SK-N-SH (cell line): ENCODE results near the gene ROPN1L. TPM values are rescaled to one million over a fixed set of nuclear protein-coding genes. Genes with fewer than 3 reads are reported as not detected.

ENCODE experiments used
- CTCF ChIA-PET: fragments of 300-600, 350-600 bp; formaldehyde crosslinking; extraction: SDS; loops from one replicate; lab custom pipeline; 2021; lab: Yijun Ruan, JAX
- POLR2A ChIA-PET: fragments of 350-600 bp; sonication (Branson Sonifier 250); formaldehyde crosslinking; extraction: SDS; loops from one replicate; lab custom pipeline; 2020; ENCODE audit warnings: antibody characterized with exemption, inconsistent platforms; lab: Yijun Ruan, JAX
- DNase-seq: peaks from one replicate; pipeline ENCODE4 v3.0.0; 2012
- H2AFZ ChIP-seq: fragments of 200-600 bp; sonication (generic); 2 replicates; pipeline ENCODE4 v1.8.1; 2016; ENCODE audit warnings: antibody characterized with exemption, mild to moderate bottlenecking, low read depth
- H3F3A ChIP-seq: fragments of 200-600 bp; sonication (generic); replicated peaks from 2 replicates; pipeline ENCODE3; 2016; ENCODE audit warnings: antibody characterized with exemption, mild to moderate bottlenecking; ENCODE audit not compliant: insufficient read depth
- H3K27ac ChIP-seq, 2 experiments: fragments of 200-500 bp in 1 of 2; fragments of 200-600 bp in 1 of 2; sonication (Bioruptor generic) in 1 of 2; sonication (generic), shearing (Covaris generic) in 1 of 2; 2 replicates each; pipeline versions ENCODE4 v1.5.1 to v1.6.1; 2014 to 2016; ENCODE audit warnings: low read depth in 2 of 2, inconsistent platforms in 1 of 2, low read length in 1 of 2, mild to moderate bottlenecking in 1 of 2, mixed read lengths in 1 of 2
- H3K27me3 ChIP-seq: fragments of 200-600 bp; sonication (generic), shearing (Covaris generic); 2 replicates; pipeline ENCODE4 v1.6.1; 2016; ENCODE audit warnings: mixed run types; ENCODE audit not compliant: insufficient read depth
- H3K36me3 ChIP-seq, 2 experiments: fragments of 200-500 bp in 1 of 2; fragments of 200-600 bp in 1 of 2; sonication (Bioruptor generic) in 1 of 2; sonication (generic) in 1 of 2; replicated peaks in 1 of 2; 2 replicates each; pipeline versions ENCODE3 to v1.5.1; 2014 to 2016; ENCODE audit warnings: low read length in 1 of 2, mild to moderate bottlenecking in 1 of 2; ENCODE audit not compliant: insufficient read depth in 2 of 2, control insufficient read depth in 1 of 2
- H3K4me1 ChIP-seq, 2 experiments: fragments of 200-500 bp in 1 of 2; fragments of 200-600 bp in 1 of 2; sonication (Bioruptor generic) in 1 of 2; sonication (generic), shearing (Covaris generic) in 1 of 2; 2 replicates each; pipeline versions ENCODE4 v1.5.1 to v1.6.1; 2014 to 2016; ENCODE audit warnings: low read depth in 1 of 2, low read length in 1 of 2, mixed run types in 1 of 2; ENCODE audit not compliant: insufficient read depth in 2 of 2, control insufficient read depth in 1 of 2
- H3K4me2 ChIP-seq: fragments of 200-600 bp; sonication (generic), shearing (Covaris generic); 2 replicates; pipeline ENCODE4 v1.6.1; 2017; ENCODE audit warnings: mixed run types
- H3K4me3 ChIP-seq, 2 experiments: fragments of 200-500 bp in 1 of 2; fragments of 200-600 bp in 1 of 2; sonication (Bioruptor generic) in 1 of 2; sonication (generic), shearing (Covaris generic) in 1 of 2; 2 replicates each; pipeline versions ENCODE4 v1.5.1 to v1.8.1; 2014 to 2016; ENCODE audit warnings: low read depth in 2 of 2, inconsistent platforms in 1 of 2, low read length in 1 of 2, mild to moderate bottlenecking in 1 of 2, mixed read lengths in 1 of 2, moderate library complexity in 1 of 2
- H3K79me2 ChIP-seq: fragments of 200-600 bp; sonication (generic); 2 replicates; pipeline ENCODE4 v1.8.1; 2017; ENCODE audit warnings: mild to moderate bottlenecking; ENCODE audit not compliant: insufficient read depth
- H3K9ac ChIP-seq: fragments of 200-600 bp; sonication (generic); 2 replicates; pipeline ENCODE4 v1.6.1; 2017; ENCODE audit warnings: mixed run types
- H3K9me2 ChIP-seq: fragments of 200-600 bp; sonication (generic); 2 replicates; pipeline ENCODE4 v1.6.1; 2017; ENCODE audit warnings: mixed run types
- H3K9me3 ChIP-seq: fragments of 200-600 bp; sonication (generic); 2 replicates; pipeline ENCODE4 v1.6.1; 2017; ENCODE audit warnings: mixed run types, mild to moderate bottlenecking, moderate library complexity
- H4K20me1 ChIP-seq: fragments of 200-600 bp; sonication (generic); 2 replicates; pipeline ENCODE4 v1.6.1; 2017; ENCODE audit warnings: mild to moderate bottlenecking, mixed run types; ENCODE audit not compliant: insufficient read depth
- CHD2 ChIP-seq: fragments of 150-350 bp; IDR thresholded peaks from 2 replicates; pipeline ENCODE4 v1.6.1; 2018; ENCODE audit warnings: low read length; ENCODE audit not compliant: partially characterized antibody
- JUND ChIP-seq: IDR thresholded peaks from 2 replicates; pipeline ENCODE4 v1.4.0; 2012
- NFIC ChIP-seq: IDR thresholded peaks from 2 replicates; pipeline ENCODE4 v1.4.0; 2012; ENCODE audit warnings: borderline replicate concordance
- POLR2AphosphoS5 ChIP-seq: IDR thresholded peaks from 2 replicates; pipeline ENCODE4 v1.6.1; 2012; ENCODE audit warnings: low read depth, low read length
- RAD21 ChIP-seq: IDR thresholded peaks from 2 replicates; pipeline ENCODE4 v1.6.1; 2012; ENCODE audit warnings: mild to moderate bottlenecking, low read length
- SMC3 ChIP-seq: IDR thresholded peaks from 2 replicates; pipeline ENCODE4 v1.6.1; 2012; ENCODE audit warnings: low read depth, low read length, improper control_type of control experiment
- TAF1 ChIP-seq: IDR thresholded peaks from 2 replicates; pipeline ENCODE4 v1.6.1; 2012; ENCODE audit warnings: low read depth, mild to moderate bottlenecking, low read length, moderate library complexity, borderline replicate concordance
- WGBS: methylation state at CpG from one replicate; pipeline ENCODE4 v1.1.6; 2017; ENCODE audit warnings: low lambda C conversion rate; 5-methylcytosine and 5-hydroxymethylcytosine counted together
- polyA plus RNA-seq, 3 experiments: library from polyadenylated mRNA; depleted of rRNA; stranded (reverse); fragments of >200 nt; gene quantifications; 2 replicates each; pipeline ENCODE4 v1.2.3, GENCODE V29; 2012
- TF ChIP-seq, protein P1 (sequence below): IDR thresholded peaks from 2 replicates; pipeline ENCODE4 v1.4.0; 2012; ENCODE audit warnings: low read depth, borderline replicate concordance
- TF ChIP-seq, protein P2 (sequence below): fragments of 150-350 bp; IDR thresholded peaks from 2 replicates; pipeline ENCODE4 v1.6.1; 2016; ENCODE audit warnings: mild to moderate bottlenecking, low read depth, low read length
- TF ChIP-seq, protein P3 (sequence below): IDR thresholded peaks from 2 replicates; pipeline ENCODE4 v1.6.1; 2012; ENCODE audit warnings: mild to moderate bottlenecking, low read depth, low read length, moderate library complexity

Gene ROPN1L
- polyA plus RNA-seq, 1 of the 3 experiments (the other 2 are of a cell fraction) = 0.31 TPM

DNA sequence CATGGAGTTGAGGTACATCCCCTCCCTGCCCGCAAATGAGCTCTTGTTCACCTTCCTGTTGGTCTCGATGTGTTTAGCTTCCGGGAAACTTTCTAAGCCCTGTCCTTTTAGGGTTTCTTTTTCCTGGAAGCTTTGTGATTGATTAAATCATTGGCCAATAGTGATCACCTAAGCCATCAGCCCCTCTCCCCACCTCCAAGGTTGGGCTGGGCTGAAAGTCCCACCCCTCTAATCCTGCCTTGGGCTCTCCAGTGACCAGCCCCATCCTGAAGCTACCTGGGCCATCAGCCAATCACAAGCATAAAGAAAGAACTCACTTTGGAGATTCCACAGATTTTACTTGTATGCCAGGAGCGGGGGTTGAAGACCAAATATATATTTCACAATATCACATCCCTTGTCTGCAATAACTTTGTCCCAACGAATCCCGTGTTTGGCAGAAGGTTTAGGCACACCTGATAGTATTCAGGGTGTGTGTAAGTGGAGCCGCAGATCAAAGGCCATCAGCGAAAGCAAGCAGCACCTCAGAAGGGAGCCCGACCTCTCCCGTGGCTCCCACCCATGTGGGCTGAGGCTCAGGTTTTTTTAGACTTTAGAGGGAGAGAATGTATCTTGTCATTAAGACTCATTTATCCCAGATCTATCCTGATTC is 20.4 kb downstream of the ROPN1L start:
- CTCF ChIA-PET = interaction anchor here (1.8 to 2.7 kb wide), 2 partner anchors 9 to 166 kb away, joined by 11 read pairs; no protein-coding TSS in a partner anchor
- 91% methylated on average over 10 of the region's 10 CpGs for WGBS

DNA sequence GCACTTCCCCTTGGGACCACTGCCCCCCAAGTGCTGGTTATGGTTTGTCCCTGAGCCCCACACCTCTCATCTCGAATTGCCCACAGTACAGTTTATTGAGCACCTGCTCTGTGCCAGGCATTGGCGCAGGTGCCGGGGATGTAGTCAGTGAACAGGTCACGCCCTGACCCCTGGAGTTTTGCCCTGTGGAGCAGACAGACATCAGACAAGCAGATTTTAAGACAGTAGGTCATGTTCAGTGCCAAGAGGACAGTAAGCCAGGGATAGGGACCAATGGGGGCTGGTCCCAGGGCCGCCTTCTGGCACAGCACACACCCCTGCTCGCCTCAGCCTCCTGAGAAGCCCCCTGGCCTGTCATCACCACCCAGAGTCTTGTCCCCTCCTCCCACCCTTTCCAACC is 21.9 kb downstream of the ROPN1L start:
- Histone ChIP-seq H2AFZ (no peak overlapping the region), H3K27me3 (no peaks in the 10 kb centered on the region), H3K27ac (no peak overlapping the region), H3K4me2 (no peak overlapping the region), H3K9me3 (no peaks in the 10 kb centered on the region), H3F3A (no peaks in the 10 kb centered on the region), H3K9ac (no peak overlapping the region), H3K4me3 (no peak overlapping the region), H3K9me2 (no peaks in the 10 kb centered on the region), H3K36me3 (no peaks in the 10 kb centered on the region), H3K4me1 (peaks cover 11% of the 10 kb centered on the region in 2 experiments; a peak in 2 of 4 replicates), H4K20me1 (no peaks in the 10 kb centered on the region)
- POLR2A ChIA-PET = no interaction called here
- 100% methylated on average over 3 of the region's 6 CpGs for WGBS
- no peak for DNase-seq
- CTCF ChIA-PET = interaction anchor here (1.0 to 3.5 kb wide), 2 partner anchors 11 to 164 kb away, joined by 3 to 11 read pairs; no protein-coding TSS in a partner anchor
- TF ChIP-seq SMC3 = no peak
- TF ChIP-seq, protein P1, sequence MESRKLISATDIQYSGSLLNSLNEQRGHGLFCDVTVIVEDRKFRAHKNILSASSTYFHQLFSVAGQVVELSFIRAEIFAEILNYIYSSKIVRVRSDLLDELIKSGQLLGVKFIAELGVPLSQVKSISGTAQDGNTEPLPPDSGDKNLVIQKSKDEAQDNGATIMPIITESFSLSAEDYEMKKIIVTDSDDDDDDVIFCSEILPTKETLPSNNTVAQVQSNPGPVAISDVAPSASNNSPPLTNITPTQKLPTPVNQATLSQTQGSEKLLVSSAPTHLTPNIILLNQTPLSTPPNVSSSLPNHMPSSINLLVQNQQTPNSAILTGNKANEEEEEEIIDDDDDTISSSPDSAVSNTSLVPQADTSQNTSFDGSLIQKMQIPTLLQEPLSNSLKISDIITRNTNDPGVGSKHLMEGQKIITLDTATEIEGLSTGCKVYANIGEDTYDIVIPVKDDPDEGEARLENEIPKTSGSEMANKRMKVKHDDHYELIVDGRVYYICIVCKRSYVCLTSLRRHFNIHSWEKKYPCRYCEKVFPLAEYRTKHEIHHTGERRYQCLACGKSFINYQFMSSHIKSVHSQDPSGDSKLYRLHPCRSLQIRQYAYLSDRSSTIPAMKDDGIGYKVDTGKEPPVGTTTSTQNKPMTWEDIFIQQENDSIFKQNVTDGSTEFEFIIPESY = no peak
- no peak for TF ChIP-seq CHD2
- TF ChIP-seq, all 33 proteins: peak for 0
- H3K79me2 ChIP-seq = no peaks in the 10 kb centered on the region

More for the DNA sequence above, 20.4 kb downstream of the ROPN1L start:
- peaks cover under 1% of the 10 kb centered on the region for H3F3A ChIP-seq
- no peaks in the 10 kb centered on the region for H3K27me3 ChIP-seq
- TF ChIP-seq NFIC = no peak
- no peak for TF ChIP-seq RAD21
- no peak for TF ChIP-seq TAF1
- TF ChIP-seq, protein P2, sequence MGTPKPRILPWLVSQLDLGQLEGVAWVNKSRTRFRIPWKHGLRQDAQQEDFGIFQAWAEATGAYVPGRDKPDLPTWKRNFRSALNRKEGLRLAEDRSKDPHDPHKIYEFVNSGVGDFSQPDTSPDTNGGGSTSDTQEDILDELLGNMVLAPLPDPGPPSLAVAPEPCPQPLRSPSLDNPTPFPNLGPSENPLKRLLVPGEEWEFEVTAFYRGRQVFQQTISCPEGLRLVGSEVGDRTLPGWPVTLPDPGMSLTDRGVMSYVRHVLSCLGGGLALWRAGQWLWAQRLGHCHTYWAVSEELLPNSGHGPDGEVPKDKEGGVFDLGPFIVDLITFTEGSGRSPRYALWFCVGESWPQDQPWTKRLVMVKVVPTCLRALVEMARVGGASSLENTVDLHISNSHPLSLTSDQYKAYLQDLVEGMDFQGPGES = no peak
- no peak for TF ChIP-seq CHD2
- TF ChIP-seq, protein P3, sequence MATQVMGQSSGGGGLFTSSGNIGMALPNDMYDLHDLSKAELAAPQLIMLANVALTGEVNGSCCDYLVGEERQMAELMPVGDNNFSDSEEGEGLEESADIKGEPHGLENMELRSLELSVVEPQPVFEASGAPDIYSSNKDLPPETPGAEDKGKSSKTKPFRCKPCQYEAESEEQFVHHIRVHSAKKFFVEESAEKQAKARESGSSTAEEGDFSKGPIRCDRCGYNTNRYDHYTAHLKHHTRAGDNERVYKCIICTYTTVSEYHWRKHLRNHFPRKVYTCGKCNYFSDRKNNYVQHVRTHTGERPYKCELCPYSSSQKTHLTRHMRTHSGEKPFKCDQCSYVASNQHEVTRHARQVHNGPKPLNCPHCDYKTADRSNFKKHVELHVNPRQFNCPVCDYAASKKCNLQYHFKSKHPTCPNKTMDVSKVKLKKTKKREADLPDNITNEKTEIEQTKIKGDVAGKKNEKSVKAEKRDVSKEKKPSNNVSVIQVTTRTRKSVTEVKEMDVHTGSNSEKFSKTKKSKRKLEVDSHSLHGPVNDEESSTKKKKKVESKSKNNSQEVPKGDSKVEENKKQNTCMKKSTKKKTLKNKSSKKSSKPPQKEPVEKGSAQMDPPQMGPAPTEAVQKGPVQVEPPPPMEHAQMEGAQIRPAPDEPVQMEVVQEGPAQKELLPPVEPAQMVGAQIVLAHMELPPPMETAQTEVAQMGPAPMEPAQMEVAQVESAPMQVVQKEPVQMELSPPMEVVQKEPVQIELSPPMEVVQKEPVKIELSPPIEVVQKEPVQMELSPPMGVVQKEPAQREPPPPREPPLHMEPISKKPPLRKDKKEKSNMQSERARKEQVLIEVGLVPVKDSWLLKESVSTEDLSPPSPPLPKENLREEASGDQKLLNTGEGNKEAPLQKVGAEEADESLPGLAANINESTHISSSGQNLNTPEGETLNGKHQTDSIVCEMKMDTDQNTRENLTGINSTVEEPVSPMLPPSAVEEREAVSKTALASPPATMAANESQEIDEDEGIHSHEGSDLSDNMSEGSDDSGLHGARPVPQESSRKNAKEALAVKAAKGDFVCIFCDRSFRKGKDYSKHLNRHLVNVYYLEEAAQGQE = no peak
- TF ChIP-seq POLR2AphosphoS5 = no peak
- TF ChIP-seq JUND = no peak
- no peak overlapping the region for H3K9ac ChIP-seq
- no peak overlapping the region for H2AFZ ChIP-seq
- H3K79me2 ChIP-seq = no peaks in the 10 kb centered on the region
- no peaks in the 10 kb centered on the region for H3K36me3 ChIP-seq
- DNase-seq = no peak
- H3K9me3 ChIP-seq = no peaks in the 10 kb centered on the region
- no peak overlapping the region for H3K27ac ChIP-seq
- peaks cover 2 to 21% of the 10 kb centered on the region in 2 experiments; a peak in 1 of 4 replicates for H3K4me1 ChIP-seq
- no peak overlapping the region for H3K4me3 ChIP-seq
- POLR2A ChIA-PET = no interaction called here
- no peak overlapping the region for H3K4me2 ChIP-seq
- H3K9me2 ChIP-seq = no peaks in the 10 kb centered on the region
- no peaks in the 10 kb centered on the region for H4K20me1 ChIP-seq
